ENCODE results near the gene EPB41L3. TPM values are rescaled to one million over a fixed set of nuclear protein-coding genes. Genes with fewer than 3 reads are reported as not detected.

EPB41L3 gene
- total and polyA plus RNA-seq, 10 donors: 8.0 to 121 (median 49.1) TPM

DNA sequence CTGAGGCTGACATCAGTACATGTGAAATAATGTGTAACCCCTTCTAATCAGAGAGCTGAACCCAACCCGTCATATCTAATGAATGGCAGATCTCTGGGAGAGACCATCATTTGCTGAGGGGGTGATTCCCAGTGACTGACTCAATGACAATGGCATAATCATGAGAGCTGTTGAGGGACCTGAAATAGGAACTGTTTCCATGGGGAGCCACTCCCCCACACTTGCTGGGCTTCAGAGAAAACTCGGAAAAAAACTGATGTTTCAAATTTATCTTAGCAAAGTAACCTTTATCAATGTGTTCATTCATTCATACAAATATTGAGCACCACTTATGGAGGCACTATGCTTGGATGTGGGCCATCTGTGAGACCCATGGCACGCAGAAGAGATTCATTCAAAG is 154.9 kb downstream of the EPB41L3 start:
- 68 to 91% (median 82%) methylated on average over 3 of the region's 3 CpGs for WGBS, 5 donors
- no peaks in the 10 kb centered on the region for H3K27me3 ChIP-seq (replicated peaks in 1 of 7)
- TF ChIP-seq POLR2AphosphoS5 (IDR thresholded peaks at IDR 0.05) (no peak), POLR2A (IDR thresholded peaks at IDR 0.05) (no peak), CTCF (IDR thresholded peaks at IDR 0.05 in 8 of 11, conservative IDR thresholded peaks at IDR 0.05 in 3 of 11) (no peak)
- H3K4me1 ChIP-seq: no peaks in the 10 kb centered on the region
- DNase-seq: no peak
- H3K27ac ChIP-seq: no peak overlapping the region
- no peak overlapping the region for H3K4me3 ChIP-seq
- no peaks in the 10 kb centered on the region for H3K36me3 ChIP-seq
- H3K9me3 ChIP-seq: no peaks in the 10 kb centered on the region
- intact Hi-C loops (cut with DNase I; ENCODE audit: low total_unique reads): no loop called here

DNA sequence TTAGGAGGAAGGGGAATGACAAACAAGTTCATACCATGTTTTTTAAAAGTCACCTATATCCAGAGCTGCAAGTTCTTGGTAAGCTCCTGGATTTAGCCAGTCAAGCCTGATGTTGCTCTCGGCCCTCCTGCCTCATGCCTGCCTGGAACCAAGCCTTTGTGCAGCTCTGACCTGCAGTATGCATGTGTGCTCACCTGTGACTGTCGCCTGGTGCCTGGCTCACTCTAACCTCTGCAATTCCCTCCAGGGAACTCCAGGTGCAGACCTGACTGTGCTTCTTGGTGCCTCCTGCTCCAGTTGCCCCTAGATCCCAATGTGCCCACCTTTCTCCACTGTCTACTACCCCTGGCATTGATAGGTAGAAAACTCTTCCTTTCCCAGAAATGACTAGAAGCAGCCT is 163.2 kb downstream of the EPB41L3 start:
- H3K27me3 ChIP-seq (replicated peaks in 1 of 7): no peaks in the 10 kb centered on the region
- no peak overlapping the region for H3K27ac ChIP-seq
- no peak overlapping the region for H3K4me3 ChIP-seq
- H3K4me1 ChIP-seq: no peaks in the 10 kb centered on the region
- no peaks in the 10 kb centered on the region for H3K36me3 ChIP-seq
- intact Hi-C loops (cut with DNase I; ENCODE audit: low total_unique reads): no loop called here
- WGBS, 5 donors: 59 to 81% (median 72%) methylated on average over 2 of the region's 2 CpGs
- H3K9me3 ChIP-seq: no peaks in the 10 kb centered on the region
- no peak for DNase-seq
- TF ChIP-seq POLR2A (IDR thresholded peaks at IDR 0.05) (no peak), CTCF (IDR thresholded peaks at IDR 0.05 in 8 of 11, conservative IDR thresholded peaks at IDR 0.05 in 3 of 11) (no peak), POLR2AphosphoS5 (IDR thresholded peaks at IDR 0.05) (no peak)

DNA sequence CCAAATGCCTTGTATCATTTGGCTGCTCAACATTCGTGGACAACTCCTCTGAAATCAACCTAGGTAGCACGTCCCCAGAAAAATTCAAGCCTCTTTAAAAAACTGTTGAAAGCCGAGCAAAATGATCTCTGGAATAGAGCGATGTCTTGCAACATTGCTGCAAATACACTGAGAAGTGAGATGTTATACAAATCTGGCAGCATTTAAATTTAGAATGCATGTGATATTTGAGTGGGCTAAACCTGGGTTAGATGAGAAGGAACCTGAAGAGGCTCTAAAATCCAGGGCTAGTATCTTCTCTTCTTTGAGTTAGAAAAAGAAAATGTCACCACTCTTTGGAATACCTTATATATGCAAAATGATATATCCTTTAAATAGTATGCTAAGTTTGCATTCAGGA is 166.8 kb downstream of the EPB41L3 start:
- H3K36me3 ChIP-seq: no peaks in the 10 kb centered on the region
- DNase-seq: no peak
- H3K27me3 ChIP-seq (replicated peaks in 1 of 7): no peaks in the 10 kb centered on the region
- no peak overlapping the region for H3K27ac ChIP-seq
- intact Hi-C loops (cut with DNase I; ENCODE audit: low total_unique reads): no loop called here
- TF ChIP-seq CTCF (IDR thresholded peaks at IDR 0.05 in 8 of 11, conservative IDR thresholded peaks at IDR 0.05 in 3 of 11): no peak
- no peak for TF ChIP-seq POLR2A (IDR thresholded peaks at IDR 0.05)
- no peak for TF ChIP-seq POLR2AphosphoS5 (IDR thresholded peaks at IDR 0.05)
- no peaks in the 10 kb centered on the region for H3K4me1 ChIP-seq
- WGBS, 5 donors: 76 to 90% (median 86%) methylated on average over 4 of the region's 4 CpGs
- no peak overlapping the region for H3K4me3 ChIP-seq
- no peaks in the 10 kb centered on the region for H3K9me3 ChIP-seq

GRCh38 chr18:5370332-5370731 is 173.5 kb downstream of the EPB41L3 start:
- H3K27ac ChIP-seq: no peak overlapping the region
- no peak overlapping the region for H3K4me3 ChIP-seq
- no peaks in the 10 kb centered on the region for H3K36me3 ChIP-seq
- 81 to 88% (median 85%) methylated on average over 1 of the region's 1 CpG for WGBS, 5 donors
- H3K4me1 ChIP-seq: no peaks in the 10 kb centered on the region
- TF ChIP-seq CTCF (IDR thresholded peaks at IDR 0.05 in 8 of 11, conservative IDR thresholded peaks at IDR 0.05 in 3 of 11) (no peak), POLR2A (IDR thresholded peaks at IDR 0.05) (no peak), POLR2AphosphoS5 (IDR thresholded peaks at IDR 0.05) (no peak)
- no peak for DNase-seq
- H3K9me3 ChIP-seq: no peaks in the 10 kb centered on the region
- peaks cover 0 to 12% (median 0%) of the 10 kb centered on the region in 7 donors for H3K27me3 ChIP-seq (replicated peaks in 1 of 7)
- intact Hi-C loops (cut with DNase I; ENCODE audit: low total_unique reads): no loop called here

All from spleen (tissue), 11 donors.